ENCODE measurements around the gene ADAMTS17.

Gene ADAMTS17

GRCh38 chr15:100192097-100193080 lies 149.4 kb downstream of the ADAMTS17 start:
- no peak for DNase-seq

DNA sequence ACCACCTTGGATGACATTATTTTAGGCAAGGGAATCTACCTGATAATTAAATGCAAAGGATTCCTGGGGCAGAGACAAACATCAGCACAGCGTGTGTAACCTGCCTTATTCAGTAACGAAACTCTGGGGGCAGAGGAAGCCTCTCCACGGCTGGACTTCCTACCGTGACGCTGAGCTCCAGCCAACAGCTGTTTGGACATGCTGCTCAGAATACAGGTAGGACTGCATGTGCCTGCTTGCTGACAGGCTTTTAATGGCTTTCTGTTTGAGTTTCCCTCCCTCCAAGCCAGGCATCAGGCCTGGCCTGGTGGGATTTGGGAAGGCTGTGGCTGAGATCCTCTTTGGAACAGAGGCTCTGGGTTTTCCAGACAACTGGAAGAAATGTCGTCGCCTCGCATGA lies 150.6 kb downstream of the ADAMTS17 start:
- no peak for DNase-seq

DNA sequence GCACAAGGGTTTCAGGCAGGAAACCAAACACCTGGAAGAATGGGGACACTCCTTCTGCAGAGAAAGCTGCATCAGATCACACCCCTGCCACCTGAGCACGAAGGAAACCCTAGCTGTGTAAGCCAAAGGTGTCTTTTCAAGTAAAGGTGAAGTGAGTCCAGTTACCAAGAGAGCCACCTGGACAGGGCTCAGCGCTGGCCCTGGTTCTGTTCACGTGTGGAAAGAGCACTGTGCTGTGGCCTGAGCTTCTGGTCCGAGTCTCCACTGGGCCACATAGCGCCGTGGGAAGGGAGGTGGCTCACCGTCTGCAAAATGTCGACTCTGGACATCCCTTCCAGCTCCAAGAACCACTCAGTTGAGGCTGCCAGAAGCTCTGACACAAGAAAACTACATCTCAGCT lies 151.1 kb downstream of the ADAMTS17 start:
- no peak for DNase-seq

- no peak for DNase-seq
Measured at GRCh38 chr15:100189849-100190248, 151.9 kb downstream of the ADAMTS17 start.

- no peak for DNase-seq
Measured at GRCh38 chr15:100189319-100189718, 152.5 kb downstream of the ADAMTS17 start.

DNA sequence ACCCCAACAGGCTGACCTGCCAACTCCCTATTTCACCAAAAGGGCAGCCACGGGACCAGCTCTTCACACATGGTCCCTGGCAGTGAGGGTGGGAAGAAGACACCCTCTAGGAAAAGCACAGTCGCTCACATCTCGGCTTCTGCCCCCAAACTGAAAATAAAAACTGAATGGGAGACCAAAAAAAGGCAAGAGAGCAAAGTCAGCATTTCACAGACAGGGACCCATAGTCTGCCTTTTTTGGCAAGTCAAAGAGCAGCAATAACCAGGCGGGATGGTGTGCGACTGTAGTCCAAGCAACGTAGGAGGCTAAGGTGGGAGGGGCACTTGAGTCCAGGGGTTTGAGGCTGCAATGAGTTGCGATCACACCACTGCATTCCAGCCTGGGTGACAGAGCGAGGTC lies 154.1 kb downstream of the ADAMTS17 start:
- DNase-seq, result no peak

- DNase-seq, result no peak
Measured at GRCh38 chr15:100186960-100187359, 154.8 kb downstream of the ADAMTS17 start.

DNA sequence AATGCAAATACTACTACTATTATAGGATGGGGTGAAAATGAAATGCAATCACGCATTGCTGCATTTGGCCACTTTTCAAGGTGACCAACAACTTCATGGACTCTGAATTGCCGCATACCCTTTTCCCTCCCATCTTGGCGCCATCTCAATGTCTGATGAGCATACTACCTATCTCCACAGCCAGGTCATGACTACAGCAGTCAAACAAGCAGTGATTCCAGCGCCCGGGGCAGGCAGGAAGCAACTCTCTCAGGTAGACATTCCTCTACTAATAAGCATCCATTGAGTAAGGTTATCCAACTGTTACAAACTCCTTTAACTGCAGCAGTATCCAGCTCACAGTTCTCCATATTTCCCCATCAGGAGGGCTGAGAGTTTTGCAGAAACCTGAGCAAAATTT lies 155.4 kb downstream of the ADAMTS17 start:
- DNase-seq, result no peak

DNA sequence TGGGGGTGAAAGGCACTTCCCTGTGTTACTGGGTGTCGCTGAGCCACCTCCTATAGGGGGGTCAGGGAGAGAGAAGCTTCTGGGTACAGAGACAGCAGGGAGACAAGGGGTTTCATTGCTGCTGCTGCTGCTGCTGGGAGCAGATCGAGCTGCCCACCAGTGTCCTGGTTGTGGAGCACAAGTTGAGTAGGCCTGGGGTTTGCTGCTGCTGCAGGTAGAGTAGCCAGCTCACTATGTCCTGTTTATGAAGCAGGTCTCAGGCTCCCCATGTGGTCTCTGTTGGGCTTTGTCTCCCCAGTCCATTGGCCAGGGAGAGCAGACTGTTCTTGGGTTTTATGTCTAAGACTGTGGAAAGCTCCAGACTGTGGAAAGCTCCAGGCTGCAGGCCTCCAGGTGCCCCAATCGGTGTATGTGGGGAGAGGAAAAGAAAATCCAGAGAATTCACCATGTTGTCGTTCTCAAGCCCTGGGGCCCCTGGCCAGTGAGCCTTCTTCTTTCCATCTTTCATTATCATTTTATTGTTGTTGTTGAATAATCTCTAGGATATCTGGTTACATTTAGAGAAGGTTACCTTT lies 157.8 kb downstream of the ADAMTS17 start:
- peak; percentile 8 for DNase-seq

DNA sequence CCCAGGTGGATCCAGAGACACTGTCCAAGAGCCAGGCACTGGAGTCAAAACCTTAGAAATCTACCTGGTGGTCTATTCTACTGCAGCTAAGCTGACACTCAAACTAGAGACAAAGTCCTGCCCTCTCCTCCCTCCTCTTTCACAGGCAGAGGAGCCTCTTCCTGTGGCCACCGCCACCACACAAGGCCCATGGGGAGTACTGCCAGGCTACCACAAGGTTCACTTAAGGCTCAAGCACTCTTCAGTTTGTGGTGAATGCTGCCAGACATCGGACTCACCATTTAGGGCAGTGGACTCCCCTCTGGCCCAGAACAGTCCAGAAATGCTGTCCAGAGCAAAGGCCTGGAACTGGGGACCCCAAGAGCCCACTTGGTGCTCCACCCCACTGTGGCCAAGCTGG lies 160.9 kb downstream of the ADAMTS17 start:
- no peak for DNase-seq

- no peak for DNase-seq
Measured at GRCh38 chr15:100175406-100176114, 166.2 kb downstream of the ADAMTS17 start.

DNA sequence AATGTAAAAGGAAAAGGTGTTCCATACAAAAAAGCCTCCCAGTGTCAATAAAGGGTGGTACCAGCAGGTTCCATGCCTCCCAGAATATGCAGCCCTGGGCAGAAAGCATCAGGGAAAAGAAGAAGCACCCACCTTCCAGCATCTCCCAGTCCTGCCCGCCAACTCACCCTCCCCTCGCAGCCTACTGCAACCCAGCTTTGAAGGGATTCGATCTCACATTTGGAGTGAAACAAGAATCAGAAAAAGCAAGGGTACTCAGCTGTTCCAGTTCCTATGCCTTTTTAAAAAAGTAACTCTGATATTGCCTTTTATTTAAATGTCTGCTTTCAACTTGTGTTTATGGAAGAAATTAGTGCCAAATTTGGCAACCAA lies 166.9 kb downstream of the ADAMTS17 start:
- no peak for DNase-seq

DNA sequence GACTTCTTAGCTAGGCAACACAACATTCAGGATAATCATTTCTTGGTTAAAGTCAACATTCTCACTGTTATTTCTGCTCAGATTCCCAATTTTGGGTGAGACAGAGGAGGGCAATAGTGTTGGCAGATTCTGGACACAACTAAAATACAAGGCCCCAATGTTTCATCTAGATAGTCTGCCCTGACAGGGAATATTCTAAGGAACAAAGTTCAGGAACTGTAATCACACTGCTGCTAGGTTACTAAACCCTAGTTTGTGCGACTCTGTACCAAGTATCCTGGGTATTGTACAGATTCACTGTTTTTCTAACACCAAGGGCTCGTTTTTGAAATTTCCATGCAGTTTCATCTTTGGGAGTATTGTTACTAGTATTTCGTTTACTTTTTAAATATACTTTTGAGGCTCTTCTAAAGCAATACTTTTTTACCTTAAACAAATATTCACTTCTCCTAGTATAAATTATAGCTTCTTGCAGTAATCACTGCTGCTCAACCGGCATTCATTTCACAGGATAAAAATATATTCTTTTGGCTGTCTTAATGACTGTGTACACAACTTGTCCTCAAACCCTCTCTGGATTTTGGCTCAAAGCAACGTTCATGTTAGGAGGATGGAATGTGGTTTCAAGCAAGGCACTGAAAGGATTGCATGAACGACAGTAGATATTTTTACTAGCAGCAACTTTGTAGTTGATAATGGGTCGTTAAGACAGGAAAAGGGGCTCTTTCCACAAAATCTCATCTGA lies 167.4 kb downstream of the ADAMTS17 start:
- no peak for DNase-seq

- no peak for DNase-seq
Measured at GRCh38 chr15:100172356-100173024, 169.3 kb downstream of the ADAMTS17 start.

DNA sequence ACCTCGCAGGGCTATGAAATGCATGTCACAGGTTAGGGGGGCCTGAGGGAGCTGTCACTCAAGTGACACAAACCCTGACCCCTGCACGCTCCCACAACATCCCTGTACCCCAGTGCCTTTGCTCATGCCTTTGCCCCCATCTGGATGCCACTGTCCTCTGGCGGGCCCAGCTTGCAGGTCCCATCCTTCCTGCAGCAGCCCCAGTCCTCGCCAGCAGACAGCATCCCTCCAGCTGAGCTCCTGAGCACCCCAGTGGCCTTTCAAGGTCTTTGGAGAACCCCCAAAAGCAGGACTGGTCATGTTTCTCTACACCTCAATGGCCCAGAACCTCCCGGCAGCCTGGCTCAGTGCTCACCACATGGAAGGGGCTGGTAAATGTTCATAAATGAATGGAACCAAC lies 170.4 kb downstream of the ADAMTS17 start:
- DNase-seq, result no peak

GRCh38 chr15:100170291-100171210 lies 171.2 kb downstream of the ADAMTS17 start:
- DNase-seq, result no peak

DNA sequence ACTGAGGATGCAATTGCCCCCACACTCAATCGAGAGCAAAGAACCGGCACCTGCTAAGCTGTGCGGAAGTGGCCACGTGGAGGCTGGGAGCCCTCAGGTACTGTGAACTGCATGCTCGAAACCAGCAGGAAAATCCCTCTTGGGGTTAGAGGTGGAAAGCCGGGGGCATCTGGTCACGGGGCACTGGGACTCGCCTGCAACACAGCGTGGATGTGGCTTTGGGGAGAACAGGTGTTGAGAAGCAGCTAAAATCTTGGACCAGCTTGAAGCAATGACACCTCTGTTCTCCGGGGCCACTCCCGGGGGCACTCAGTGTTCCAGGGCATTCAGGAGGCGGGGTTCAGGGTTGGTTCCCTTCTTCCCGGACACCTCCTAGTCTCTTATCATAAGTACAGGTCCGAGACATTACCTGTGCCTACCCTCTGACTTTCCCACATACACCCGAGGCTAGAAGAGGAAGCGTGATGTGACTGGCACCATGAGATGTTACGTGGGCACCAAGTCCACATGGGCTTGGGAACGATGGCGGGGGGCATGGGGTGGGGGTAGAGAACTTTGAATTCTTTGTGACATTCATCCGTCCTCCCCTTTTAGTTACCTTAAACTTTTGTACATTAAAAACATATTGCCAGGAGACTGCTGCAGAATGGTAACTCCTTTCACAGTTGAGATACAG lies 172.0 kb downstream of the ADAMTS17 start:
- no peak for DNase-seq

DNA sequence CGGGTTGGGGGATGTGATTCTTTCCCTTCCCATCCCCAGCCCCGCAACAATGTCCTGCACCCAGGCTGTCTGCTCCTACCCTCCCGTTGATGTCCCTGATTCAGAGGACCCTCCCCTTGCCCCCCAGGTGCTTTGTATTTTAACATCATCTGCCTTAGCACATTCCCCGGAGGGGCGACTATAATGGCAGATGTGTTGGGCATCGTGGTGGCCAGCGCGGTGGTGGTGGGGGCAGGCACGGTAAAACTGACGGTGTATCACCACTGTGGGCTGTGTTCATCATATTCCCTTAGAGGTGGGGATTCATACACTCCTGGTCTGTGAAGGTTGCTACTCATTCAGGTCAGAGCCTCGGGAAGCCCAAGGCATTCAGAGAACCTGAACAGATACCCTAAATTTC lies 173.0 kb downstream of the ADAMTS17 start:
- DNase-seq, result no peak

DNA sequence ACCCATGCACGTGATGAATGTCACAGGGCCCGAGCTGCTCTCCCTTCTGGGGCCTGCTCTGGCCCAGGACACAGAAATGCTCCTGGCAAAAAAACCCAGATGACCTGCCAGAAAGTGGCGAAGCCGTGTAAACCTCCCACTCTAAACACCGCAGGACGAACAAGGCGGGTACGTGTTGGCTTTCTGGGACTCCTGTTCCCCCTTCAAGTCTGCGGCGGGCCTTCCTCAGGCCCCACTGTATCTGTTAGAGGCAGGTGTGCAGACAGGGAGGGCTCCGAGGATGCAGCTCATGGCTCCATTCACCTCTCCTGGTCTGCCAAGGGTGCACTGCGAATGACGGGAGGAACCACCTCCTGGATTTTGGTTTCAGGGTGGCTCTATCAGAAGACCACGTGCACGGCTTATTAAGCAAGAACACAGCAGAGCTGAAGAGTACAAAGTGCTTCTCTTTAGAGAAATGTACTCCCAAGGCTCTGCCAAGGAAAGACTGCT lies 173.8 kb downstream of the ADAMTS17 start:
- DNase-seq, result no peak

DNA sequence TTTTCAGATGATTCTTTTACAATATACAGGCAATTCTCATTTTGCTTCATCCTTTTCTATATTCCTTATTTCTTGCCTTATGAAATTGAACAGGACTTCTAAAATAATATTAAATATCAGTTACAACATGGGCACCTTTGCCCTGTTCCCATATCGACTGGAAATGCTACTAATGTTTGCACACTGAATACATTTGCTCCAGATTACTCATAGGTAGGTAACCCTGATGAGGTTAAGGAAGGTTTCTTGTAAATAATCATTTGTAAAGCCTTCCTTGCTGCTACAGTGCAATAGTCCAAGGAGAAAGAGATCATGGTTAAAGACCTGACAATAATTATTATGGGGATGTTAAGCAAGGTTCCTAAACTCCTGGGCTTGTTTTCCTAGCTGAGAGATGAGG lies 175.5 kb downstream of the ADAMTS17 start:
- no peak for DNase-seq

- DNase-seq, result no peak
Measured at GRCh38 chr15:100163961-100164360, 177.8 kb downstream of the ADAMTS17 start.

All from activated CD4-positive, CD25-positive, alpha-beta regulatory T cell treated with anti-CD3 and anti-CD28 coated beads, Interleukin-2, amount 50 U/mL, for 72 hours (primary cell).